Superior temporal gyrus (tissue), 1 donor: ENCODE data around the gene C5orf22.
A peak's percentile ranks its signal among the peaks of the same experiment; 100 is the strongest.
"Not testable (repeated sequence)": the region's sequence is repeated elsewhere in the genome, so short reads cannot be mapped to it uniquely, and the experiment has no call there.

Source experiments
- DNase-seq: peaks from one replicate; pipeline ENCODE4 v3.0.0-alpha.2; 2016; ENCODE audit errors: extremely low spot score

The C5orf22 gene

DNA sequence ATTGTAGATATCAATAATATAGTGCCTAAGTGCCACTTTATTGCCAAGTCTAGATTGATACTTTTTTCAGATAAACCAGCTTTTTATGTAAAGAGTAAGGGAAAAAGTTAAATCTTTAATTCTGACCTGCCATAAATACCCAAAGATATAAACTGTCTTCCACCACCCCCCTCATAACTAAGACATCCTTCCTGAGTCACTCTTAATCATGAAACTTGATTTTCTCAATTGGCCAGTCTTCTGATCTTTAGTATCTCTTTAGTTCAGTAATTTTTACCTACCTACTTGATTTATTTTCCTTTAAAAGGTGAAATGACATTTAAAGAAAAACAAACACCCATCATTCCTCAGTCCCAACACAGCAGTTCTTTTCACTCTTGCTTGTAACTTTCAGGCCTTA lies 21.8 kb downstream of the C5orf22 start:
- no peak for DNase-seq

DNA sequence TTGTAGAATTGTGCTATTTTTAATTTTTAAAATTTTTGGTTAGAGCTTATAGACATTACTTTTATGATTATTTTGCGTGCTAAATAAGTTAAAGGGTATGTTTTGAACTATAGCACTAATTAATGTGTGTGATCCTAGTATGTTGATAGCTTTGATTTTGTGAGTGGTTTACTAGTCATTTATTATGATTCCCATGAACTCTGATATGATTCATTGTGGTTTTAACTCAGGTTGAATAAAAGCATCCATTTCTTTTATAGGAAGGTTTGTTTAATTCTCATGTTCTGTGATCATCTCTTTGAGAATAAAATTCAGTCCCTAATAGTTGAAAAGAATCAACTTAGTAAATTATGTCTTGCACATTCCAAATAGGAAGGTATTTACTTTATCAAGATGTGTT lies 22.5 kb downstream of the C5orf22 start:
- no peak for DNase-seq

DNA sequence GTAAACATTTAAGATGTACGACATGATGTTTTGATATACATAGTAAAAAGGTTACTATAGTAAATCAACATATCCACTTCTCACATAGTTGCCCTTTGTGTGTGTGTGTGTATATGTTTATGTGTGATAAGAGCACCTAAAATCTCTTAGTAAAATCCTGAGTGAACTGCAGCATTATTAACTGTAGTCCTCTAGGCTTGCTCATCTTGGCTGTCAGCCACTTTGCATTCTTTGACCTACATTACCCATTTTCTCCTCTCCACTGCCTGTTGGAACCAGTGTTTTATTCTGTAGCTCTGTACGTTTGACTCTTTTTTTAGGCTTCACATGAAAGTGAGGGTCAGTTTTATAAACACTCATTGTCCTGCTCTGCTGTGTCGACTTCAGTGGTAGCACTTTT lies 24.4 kb downstream of the C5orf22 start:
- DNase-seq, result no peak

DNA sequence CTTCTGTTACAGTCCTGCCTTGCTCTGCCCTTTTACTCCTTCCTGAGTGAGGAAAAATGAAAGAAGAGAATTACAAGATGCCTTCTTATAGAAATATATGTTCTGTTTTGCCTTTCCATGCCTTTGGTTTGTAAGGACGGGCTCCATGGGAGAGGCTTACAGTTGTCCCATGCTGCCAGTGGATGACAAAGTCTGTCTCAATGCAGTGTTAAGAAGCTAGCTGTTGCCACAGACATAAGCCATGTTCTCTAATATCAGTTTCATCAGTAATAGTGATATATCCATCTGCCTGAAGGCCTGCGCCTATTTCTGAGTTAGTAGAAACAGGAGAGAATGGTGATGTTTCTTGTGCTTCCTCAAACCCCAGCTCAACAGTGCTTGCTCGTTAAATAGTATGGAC lies 27.8 kb downstream of the C5orf22 start:
- no peak for DNase-seq

DNA sequence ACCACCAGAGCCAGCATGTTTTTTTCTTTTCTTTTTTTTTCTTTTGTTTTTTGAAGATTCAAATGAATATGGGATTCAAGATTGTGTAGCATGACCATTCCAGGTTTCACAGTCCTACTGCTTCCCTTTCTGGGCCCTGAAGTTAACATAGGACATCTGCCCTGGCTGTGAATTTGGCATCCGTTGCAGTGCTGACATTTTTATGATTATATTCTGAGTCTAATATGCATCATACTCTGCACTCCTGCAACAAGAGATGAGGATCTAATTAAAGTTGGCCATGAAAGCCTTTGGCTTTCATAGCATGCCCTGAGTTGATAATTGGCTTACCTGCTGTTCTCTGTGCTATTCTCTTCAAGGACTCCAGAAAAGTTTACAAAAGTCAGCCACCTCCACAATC lies 29.8 kb downstream of the C5orf22 start:
- DNase-seq, result no peak

DNA sequence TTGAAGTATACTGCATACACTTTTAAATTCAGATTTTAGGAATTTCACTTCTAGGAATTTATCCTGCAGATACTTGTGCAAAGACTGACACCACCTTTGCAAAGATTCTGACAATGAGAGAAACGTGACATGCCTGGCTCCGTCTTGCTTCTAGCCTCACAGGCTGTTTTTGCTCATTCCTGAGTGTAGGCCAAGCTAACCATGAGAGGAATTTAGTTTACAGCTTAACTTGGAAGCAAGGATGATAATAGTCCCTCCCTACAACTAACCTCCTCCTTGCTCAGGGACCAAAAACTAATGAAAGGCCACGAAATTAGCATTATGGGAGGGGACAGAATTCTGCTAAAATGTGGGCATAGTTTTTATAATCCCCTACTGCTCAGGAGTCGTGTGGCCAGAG lies 31.1 kb downstream of the C5orf22 start:
- DNase-seq, result no peak

DNA sequence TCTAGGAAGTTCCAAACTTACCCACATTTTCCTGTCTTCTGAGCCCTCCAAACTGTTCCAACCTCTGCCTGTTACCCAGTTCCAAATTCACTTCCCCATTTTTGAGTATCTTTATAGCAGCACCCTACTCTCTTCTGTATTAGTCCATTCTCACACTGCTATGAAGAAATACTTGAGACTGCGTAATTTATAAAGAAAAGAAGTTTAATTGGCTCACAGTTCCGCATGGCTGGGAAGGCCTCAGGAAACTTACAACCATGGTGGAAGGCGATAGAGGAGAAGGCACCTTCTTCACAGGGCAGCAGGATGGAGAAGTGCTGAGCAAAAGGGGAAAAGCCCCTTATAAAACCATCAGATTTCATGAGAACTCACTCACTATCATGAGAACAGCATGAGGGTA lies 34.3 kb downstream of the C5orf22 start:
- DNase-seq, result not testable (repeated sequence)

DNA sequence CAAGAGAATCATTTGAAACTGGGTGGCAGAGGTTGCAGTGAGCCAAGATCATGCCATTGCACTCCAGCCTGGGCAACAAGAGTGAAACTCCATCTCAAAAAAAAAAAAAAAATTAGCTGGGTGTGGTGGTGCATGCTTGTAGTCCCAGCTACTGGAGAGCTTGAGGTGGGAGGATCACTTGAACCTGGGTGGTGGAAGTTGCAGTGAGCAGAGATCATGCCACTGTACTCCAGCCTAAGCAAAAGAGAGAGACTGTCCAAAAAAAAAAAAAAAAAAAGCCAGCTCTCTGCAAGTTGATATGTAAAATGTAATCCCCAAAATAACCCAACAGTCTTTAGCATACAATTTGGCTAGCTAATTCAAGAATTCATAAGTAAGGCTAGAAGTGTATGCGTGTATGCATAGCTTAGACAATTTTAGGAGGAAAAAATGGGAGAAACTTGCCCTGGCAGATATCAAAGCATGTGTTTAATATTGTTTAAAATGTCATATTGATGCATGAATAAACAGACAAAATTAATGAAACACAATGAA lies 36.3 kb downstream of the C5orf22 start:
- DNase-seq, result no peak

DNA sequence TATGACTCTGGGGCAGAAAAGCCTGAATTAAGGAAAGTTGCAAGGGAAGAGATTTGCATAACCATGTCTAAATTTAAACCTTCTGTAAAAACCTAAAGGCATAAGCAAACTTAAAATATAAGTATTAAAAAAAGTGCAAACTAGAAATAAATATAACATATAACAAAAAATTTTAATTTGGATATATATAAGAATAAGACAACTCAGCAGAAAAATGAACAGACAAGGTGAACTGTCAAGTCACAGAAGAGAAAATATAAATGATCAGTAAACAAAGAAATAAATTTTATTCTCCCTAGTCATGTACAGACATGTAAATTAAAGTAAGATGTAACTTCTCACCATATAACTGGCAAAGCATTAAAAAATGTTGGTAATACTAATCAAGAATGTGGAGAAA lies 37.0 kb downstream of the C5orf22 start:
- DNase-seq, result no peak

DNA sequence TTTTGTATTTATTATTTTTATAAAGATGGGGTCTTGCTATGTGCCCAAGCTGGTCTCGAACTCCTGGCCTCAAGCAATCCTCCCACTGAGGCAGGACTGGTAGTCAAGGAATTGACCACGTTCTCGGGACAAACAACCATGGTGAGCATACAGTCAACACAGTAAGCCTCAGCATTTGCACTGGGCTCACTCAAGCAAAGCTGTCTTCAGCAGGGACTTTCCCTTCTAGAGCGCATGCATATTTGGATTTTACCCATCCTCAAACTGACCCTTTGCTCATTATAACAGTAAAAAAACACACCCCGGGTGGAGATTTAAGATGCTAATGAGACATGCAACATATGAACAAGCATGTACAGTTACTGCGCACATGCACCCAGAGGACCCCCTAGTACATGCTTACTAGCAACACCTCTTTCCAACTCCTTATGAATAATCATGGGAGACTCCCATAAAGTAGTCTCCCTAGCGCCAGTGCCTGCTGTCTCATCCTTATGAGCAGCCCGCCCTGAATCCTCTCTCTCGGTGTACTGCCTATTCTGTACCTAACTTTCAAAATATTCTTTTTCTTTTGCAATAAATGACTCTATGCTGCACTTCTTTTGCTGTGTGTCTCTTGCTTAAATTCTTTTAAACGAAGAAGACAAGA lies 41.5 kb downstream of the C5orf22 start:
- no peak for DNase-seq

DNA sequence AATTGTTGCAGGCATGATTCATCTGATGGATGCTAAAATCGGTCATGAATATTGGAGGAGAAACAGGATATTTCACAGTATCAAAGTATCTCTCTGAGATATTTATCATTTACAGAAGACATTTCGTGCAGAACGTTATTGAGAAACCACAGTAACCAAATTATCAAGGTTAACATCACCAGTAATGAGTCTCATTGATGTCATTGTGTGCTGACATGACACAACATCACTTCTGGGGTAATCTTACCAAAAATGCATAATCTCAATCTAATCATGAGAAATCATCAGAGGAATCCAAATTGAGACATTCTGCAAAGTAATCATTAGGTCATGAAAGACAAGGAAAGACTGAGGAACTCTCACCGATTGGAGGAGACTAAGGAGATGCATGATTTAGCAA lies 42.7 kb downstream of the C5orf22 start:
- no peak for DNase-seq

DNA sequence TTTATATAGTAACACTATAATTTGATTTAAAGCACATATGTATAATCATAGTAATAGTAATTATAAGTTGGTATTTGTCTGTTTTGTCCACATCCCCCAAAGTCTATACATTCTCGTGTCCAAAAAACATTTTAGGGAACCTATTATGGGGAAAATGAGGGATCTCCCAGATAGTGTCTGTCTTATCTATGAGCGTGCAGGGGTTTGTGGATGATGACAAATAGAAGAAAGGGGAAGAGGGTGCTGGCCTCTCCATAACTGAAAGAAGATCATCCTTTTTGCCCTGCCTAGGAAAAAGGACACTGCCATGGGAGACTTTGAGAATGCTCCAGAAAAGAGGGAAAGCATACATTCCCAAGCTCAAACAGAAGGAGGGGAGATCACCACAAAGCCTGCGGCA lies 45.3 kb downstream of the C5orf22 start:
- DNase-seq, result no peak

DNA sequence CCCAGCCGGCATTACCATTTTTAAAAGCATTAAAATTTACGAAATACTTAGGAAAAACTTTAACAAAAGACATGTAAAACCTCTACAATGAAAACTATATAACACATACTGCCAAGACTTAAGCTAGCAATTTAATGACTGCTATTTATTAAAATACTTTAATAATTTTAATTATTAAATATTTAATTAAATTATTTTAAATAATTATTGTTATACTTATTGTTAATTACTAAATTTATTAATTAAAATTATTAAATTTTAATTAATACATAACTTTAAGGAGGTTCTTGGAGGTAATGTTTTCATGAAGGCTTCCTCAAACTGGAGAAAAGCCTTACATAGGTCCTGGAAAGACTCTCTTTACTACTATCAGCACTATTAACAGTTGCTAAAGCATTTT lies 47.5 kb downstream of the C5orf22 start:
- DNase-seq, result no peak

DNA sequence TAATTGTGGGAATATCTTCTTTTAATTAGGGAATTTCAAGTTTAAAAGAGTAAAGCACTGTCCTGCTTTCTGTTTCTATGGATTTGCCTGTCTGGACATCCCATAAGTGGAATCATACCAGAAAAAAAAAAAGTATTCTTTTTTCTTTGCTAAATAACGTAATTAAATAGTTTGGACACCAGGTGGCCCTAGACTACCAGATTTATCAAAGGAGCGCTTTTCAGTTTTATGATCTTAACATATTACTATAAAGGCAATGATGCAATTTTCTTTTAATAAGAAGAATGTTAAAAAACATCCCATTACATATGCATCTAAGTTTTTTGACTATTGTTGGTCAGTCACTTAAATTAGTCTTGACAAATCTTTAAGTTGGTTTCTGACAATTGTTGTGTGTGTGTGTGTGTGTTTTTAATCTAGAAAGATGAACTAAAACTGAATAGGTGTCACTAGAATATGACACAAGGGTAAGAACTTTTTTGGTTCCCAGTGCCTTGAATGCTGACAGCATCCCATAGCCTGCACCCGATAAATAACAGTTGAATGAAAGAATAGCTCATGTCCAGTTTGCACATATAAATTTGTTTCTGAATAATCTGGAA lies 49.5 kb downstream of the C5orf22 start:
- peak; percentile 85 for DNase-seq

DNA sequence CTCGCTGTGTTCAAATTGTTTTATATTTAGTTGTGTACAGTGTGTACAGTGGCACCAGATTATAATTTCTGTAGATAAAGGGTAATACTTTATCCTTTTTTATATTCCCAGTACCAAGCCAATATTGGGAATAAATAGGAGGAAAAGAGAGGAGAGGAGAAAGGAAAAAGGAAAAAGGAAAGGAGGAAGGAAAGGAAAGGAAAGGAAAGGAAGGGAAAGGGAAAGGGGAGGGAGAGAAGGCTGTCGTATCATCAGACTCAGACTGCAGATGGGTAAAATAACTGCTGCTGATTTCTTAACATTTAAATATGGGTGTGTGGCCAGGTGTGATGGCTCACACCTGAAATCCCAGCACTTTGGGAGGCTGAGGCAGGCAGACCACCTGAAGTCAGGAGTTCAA lies 51.0 kb downstream of the C5orf22 start:
- no peak for DNase-seq

DNA sequence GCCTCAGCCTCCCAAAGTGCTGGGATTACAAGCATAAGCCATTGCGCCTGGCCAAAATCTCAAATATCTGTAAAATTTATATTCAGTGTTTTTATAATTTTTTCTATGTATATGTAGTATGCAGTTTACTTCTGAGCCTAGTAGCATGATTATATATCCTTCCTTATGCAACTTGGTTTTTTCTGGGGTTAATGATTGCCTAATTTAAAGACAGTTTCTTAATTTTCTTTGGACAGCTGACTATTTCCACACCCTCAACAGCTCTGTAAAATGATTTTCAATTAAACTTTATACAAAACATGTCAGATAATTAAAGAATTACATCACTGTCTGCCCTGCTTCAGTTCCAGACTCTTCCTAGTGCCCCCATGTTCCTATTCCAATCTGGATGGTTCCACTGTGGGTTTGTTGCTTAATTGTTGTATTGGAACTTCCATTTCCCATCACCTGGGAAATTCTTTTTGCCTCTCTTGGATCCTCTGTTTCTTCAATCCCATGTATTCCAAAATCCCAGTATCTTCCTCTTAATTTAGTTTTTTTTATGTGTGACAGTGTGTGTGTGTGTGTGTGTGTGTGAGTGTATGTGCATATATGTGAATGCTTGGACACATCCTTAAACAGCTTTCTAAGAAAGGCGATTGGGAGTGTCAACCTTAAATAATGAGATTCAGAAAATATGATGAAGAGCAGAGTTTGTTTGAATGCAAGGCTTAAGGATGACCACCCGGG lies 53.2 kb downstream of the C5orf22 start:
- no peak for DNase-seq

DNA sequence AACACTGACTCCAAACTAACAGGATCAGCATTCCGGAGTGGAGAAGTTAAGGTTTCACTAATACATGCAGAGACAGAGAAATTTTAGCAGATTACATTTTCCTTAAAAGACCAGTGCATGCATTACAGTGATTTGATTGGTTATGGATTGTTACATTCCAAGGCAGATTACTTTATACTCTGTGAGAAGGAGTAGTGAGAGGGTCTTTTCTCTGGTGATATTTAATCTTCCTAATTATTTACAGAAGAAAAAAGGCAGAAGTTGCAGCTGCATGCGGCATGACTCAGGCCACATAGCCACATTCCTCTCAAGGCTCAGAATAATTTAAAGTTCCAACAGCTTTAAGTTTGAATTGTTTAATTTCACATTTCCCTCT lies 53.8 kb downstream of the C5orf22 start:
- no peak for DNase-seq

DNA sequence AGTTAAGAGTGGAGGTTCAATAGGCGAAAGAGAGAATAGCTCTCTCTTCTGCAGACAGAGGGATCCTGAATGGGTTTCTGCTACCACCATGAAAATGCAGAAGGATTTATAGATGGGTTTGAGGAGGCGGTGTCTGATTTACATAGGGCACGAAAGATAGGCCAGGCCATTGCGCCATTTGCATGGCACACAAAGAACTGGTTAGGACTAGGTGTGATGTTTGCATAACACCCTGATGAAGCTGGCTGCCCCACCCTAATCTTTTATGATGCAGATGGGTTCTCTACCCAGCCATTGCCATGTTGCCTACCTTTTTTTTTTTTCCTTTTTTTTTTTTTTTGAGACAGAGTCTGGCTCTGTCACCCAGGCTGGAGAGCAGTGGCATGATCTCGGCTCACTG lies 55.4 kb downstream of the C5orf22 start:
- no peak for DNase-seq

DNA sequence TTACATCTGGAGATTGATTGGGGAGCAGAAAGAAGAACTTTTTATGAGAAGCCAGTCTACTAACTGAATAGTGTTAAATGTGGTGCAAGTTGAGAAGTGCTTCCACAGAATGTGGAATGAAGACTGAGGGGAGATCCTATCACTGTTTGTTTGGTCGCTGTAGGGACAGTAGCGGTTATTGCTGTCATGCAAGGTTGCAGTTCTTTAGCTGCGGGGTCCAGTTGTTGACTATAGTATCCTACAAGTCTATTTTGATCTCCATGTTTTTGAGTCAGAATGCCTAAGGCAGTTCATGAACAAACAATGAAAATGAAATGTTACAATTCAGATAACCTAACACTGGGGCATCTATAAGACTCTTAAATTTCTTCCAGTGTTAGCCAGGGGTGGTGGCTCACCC lies 61.6 kb downstream of the C5orf22 start:
- no peak for DNase-seq

DNA sequence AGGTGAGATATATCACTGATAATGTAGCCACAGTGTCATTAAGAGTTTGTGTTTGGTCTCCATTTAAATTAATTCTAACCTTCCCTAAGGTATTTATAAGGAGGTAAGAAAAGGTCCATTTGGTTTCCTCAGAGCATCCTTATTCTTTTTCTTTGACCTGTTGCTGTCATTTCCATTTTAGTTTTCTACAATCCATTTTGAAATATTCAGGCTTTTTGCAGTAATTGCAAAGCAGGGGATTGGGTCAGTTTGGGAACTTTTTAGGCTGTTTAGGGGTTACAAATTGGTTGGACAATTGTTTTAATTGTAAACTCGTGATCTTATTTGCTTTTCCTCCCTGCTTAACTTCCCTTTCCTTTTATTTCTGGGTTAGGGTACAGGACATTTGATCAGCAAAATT lies 64.3 kb downstream of the C5orf22 start:
- DNase-seq, result no peak

DNA sequence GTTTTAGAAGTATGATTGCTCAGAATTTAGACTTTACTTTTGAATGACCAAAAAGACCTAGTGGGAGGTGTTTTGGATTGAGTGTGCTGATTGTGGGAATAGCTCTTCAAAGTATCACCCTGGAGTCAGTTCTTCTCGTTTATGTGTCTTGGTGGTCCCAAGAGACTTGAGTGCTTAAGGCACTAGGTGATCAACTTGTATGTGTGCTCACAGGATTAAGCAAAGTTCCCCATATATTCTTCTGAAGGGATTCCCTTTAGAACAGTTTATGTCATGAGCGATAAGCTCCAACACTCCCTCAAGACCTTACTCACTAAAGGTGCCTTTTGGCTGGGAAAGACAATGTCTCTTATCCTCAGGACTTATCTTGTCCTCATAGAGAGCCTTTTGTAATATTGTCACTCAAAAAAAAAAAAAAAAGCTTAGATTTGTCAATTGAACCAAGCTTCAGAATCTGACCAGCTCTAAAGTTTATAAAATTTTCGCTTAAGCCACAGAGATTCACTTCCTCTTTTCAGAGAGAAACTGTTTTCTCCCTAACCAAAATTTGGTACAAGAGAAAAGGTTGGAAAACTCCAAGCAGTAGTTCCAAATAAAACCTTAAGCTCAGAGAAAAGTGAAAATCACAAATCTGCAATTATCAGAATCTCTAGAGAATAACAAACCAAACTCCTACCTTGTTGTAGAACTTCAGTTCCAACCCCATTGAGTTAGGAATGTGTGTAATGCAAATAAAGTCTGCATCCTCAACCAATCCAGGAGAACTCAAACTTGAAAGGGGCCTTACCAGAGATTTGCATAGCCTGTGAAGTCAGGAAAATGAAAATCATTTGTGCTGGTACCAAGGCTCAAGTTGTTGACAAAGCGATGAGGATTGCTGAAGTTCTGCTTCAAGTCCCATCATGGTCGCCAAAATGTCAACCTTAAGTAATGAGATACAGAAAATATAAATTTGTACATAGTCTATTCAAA lies 66.8 kb downstream of the C5orf22 start:
- DNase-seq, result no peak

DNA sequence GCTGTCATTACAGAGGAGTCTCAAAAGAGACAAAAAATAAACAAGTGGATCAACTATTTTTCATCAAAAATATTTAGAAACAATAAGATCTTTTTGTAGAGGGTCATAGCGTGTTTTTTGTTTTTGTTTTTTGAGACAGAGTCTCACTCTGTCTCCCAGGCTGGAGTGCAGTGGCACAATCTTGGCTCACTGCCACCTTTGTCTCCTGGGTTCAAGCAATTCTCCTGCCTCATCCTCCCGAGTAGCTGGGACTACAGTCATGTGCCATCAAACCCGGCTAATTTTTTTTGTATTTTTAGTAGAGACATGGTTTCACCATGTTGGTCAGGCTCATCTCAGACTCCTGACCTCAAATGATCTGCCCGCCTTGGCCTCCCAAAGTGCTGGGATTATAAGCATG lies 70.2 kb downstream of the C5orf22 start:
- not testable (repeated sequence) for DNase-seq
